ENCODE results near the gene GAST. TPM values are rescaled to one million over a fixed set of nuclear protein-coding genes. Genes with fewer than 3 reads are reported as not detected.

GAST gene
- total and polyA plus RNA-seq, 2 of the 4 experiments (the other 2 are of a cell fraction): not detected

- ChIA-PET POLR2A (ENCODE audit: unreplicated experiment) (no interaction called here), CTCF (interaction anchor here (1.5 kb wide), 1 partner anchor 51 kb away, joined by 5 read pairs; the partner anchor contains the start of gene JUP)
- H3K9me1 ChIP-seq (ENCODE audit: insufficient read depth, low read length): no peaks in the 10 kb centered on the region
- no peak overlapping the region for H4K91ac ChIP-seq (ENCODE audit: insufficient read depth, low read depth, low read length)
- H3K27me3 ChIP-seq (ENCODE audit: control insufficient read depth, insufficient read depth, low read length): peaks cover 61% of the 10 kb centered on the region
- intact Hi-C loops (cut with micrococcal nuclease): loop anchor here (5.0 kb wide), 1 partner anchor 132 kb away; the partner anchor contains the start of gene KLHL11
- H3K4me3 ChIP-seq (ENCODE audit: insufficient read depth, low read depth, low read length): no peak overlapping the region
- BruUV-seq (replicated peaks): no TSS peak
- in situ Hi-C loops (cut with MboI; ENCODE audit: low sequenced_read_pairs): loop anchor here (5.0 to 10.0 kb wide), 2 partner anchors 67 to 229 kb away; partner anchors contain the start of gene CNP
- no peak overlapping the region; the same call in 2 of the 3 replicates for H2BK15ac ChIP-seq (ENCODE audit: low read depth, low read length)
- H3K9me3 ChIP-seq (ENCODE audit: control insufficient read depth, insufficient read depth, low read length): no peaks in the 10 kb centered on the region
- ATAC-seq (ENCODE audit: low read depth): no peak
- H4K8ac ChIP-seq (ENCODE audit: low read depth in 2 of 2, low read length in 2 of 2): no peak overlapping the region
- H2BK120ac ChIP-seq (ENCODE audit: low read depth, low read length): no peak overlapping the region
- no peak overlapping the region for H3K14ac ChIP-seq (replicated peaks; ENCODE audit: low read depth, low read length)
- peaks cover 5% of the 10 kb centered on the region; the same call in 1 of the 2 replicates for H3K4me1 ChIP-seq (ENCODE audit: control insufficient read depth, insufficient read depth, low read length)
- no peak overlapping the region for H3K18ac ChIP-seq (ENCODE audit: low read depth, low read length)
- H3K27ac ChIP-seq (ENCODE audit: insufficient read depth, low read length): no peak overlapping the region
- H4K5ac ChIP-seq (ENCODE audit: low read depth, low read length): no peak overlapping the region
- H4K20me1 ChIP-seq (ENCODE audit: insufficient read depth, low read length): no peaks in the 10 kb centered on the region
- TF ChIP-seq CTCF (conservative IDR thresholded peaks at IDR 0.05; ENCODE audit: low read depth, low read length): no peak
- no peak for TF ChIP-seq CEBPB (IDR thresholded peaks at IDR 0.05; ENCODE audit: low read depth, low read length)
- no peak for TF ChIP-seq MAZ (IDR thresholded peaks at IDR 0.05; ENCODE audit: borderline replicate concordance, low read depth, low read length)
- TF ChIP-seq RCOR1 (IDR thresholded peaks at IDR 0.05; ENCODE audit: insufficient replicate concordance, low read length): no peak
- no peak for TF ChIP-seq ELK1 (IDR thresholded peaks at IDR 0.05; ENCODE audit: borderline replicate concordance, low read depth, low read length)
- H3K56ac ChIP-seq (ENCODE audit: extremely low read depth, insufficient read depth, low read length): no peak overlapping the region
- no peak overlapping the region for H2AK9ac ChIP-seq (replicated peaks; ENCODE audit: low read depth, low read length, poor library complexity)
- H3K23ac ChIP-seq (ENCODE audit: low read depth, low read length): no peak overlapping the region; the same call in 1 of the 2 replicates
- H3K4ac ChIP-seq (ENCODE audit: low read depth, low read length): no peak overlapping the region
- H2AK5ac ChIP-seq (ENCODE audit: low read depth, low read length): no peak overlapping the region
- no peak overlapping the region for H2AFZ ChIP-seq (replicated peaks; ENCODE audit: low read length, poor library complexity)
- no peak overlapping the region for H3K4me2 ChIP-seq (ENCODE audit: low read depth, low read length)
- no peak overlapping the region for H3K9ac ChIP-seq (ENCODE audit: low read depth, low read length)
- no peaks in the 10 kb centered on the region for H3K36me3 ChIP-seq (ENCODE audit: control insufficient read depth, insufficient read depth, low read length)
- DNase-seq: no peak
- H2BK5ac ChIP-seq (ENCODE audit: low read depth, low read length, poor library complexity, severe bottlenecking): no peak overlapping the region
- H3K79me1 ChIP-seq (ENCODE audit: low read depth in 1 of 2, low read length in 2 of 2): no peaks in the 10 kb centered on the region
- 93% methylated on average over 3 of the region's 4 CpGs; no CpG with 5 or more reads in 1 of the 2 experiments for whole genome bisulfite sequencing, 2 experiments (ENCODE audit: extremely low coverage in 2 of 2, insufficient read length in 1 of 2)
- no peak overlapping the region for H2BK20ac ChIP-seq (ENCODE audit: low read depth, low read length)
- dilution Hi-C loops (cut with HindIII; ENCODE audit: low sequenced_read_pairs, unreplicated experiment): no loop called here
Measured at GRCh38 chr17:41735744-41736143, 23.6 kb downstream of the GAST start.
